Measurements from ENCODE around the gene TMEM108.

Gene TMEM108

GRCh38 chr3:133159498-133160475 is 121.6 kb downstream of the TMEM108 start:
- no peak for FAIRE-seq
- no peak for DNase-seq (ENCODE audit: insufficient read length, low spot score)

GRCh38 chr3:133161656-133162055 is 123.5 kb downstream of the TMEM108 start:
- no peak for DNase-seq (ENCODE audit: insufficient read length, low spot score)
- FAIRE-seq: no peak

GRCh38 chr3:133162265-133162664 is 124.1 kb downstream of the TMEM108 start:
- FAIRE-seq (no peak), DNase-seq (ENCODE audit: insufficient read length, low spot score) (no peak)

GRCh38 chr3:133162670-133163305 is 124.6 kb downstream of the TMEM108 start:
- FAIRE-seq (no peak), DNase-seq (ENCODE audit: insufficient read length, low spot score) (no peak)

- no peak for FAIRE-seq
- DNase-seq (ENCODE audit: insufficient read length, low spot score): no peak
These were observed 129.3 kb downstream of the TMEM108 start for GRCh38 chr3:133167340-133168024.

- FAIRE-seq (no peak), DNase-seq (ENCODE audit: insufficient read length, low spot score) (no peak)
These were observed 129.8 kb downstream of the TMEM108 start for GRCh38 chr3:133168025-133168401.

GRCh38 chr3:133169331-133170068 is 131.3 kb downstream of the TMEM108 start:
- no peak for DNase-seq (ENCODE audit: insufficient read length, low spot score)
- no peak for FAIRE-seq

- DNase-seq (ENCODE audit: insufficient read length, low spot score) (no peak), FAIRE-seq (no peak)
These were observed 133.6 kb downstream of the TMEM108 start for GRCh38 chr3:133171831-133172230.

- FAIRE-seq: no peak
- DNase-seq (ENCODE audit: insufficient read length, low spot score): no peak
These were observed 143.4 kb downstream of the TMEM108 start for GRCh38 chr3:133181392-133182150.

GRCh38 chr3:133187870-133188379 is 149.7 kb downstream of the TMEM108 start:
- DNase-seq (ENCODE audit: insufficient read length, low spot score) (no peak), FAIRE-seq (no peak)

GRCh38 chr3:133188996-133189395 is 150.8 kb downstream of the TMEM108 start:
- FAIRE-seq (no peak), DNase-seq (ENCODE audit: insufficient read length, low spot score) (no peak)

GRCh38 chr3:133189893-133190292 is 151.7 kb downstream of the TMEM108 start:
- no peak for FAIRE-seq
- DNase-seq (ENCODE audit: insufficient read length, low spot score): no peak

GRCh38 chr3:133191818-133192217 is 153.6 kb downstream of the TMEM108 start:
- FAIRE-seq (no peak), DNase-seq (ENCODE audit: insufficient read length, low spot score) (no peak)

GRCh38 chr3:133192363-133192945 is 154.3 kb downstream of the TMEM108 start:
- no peak for DNase-seq (ENCODE audit: insufficient read length, low spot score)
- no peak for FAIRE-seq

GRCh38 chr3:133192967-133193366 is 154.8 kb downstream of the TMEM108 start:
- FAIRE-seq: no peak

GRCh38 chr3:133196527-133196926 is 158.3 kb downstream of the TMEM108 start:
- FAIRE-seq (no peak), DNase-seq (ENCODE audit: insufficient read length, low spot score) (no peak)

More at GRCh38 chr3:133192967-133193366, 154.8 kb downstream of the TMEM108 start:
- no peak for DNase-seq (ENCODE audit: insufficient read length, low spot score)

- DNase-seq (ENCODE audit: insufficient read length, low spot score) (no peak), FAIRE-seq (no peak)
These were observed 159.4 kb downstream of the TMEM108 start for GRCh38 chr3:133197619-133198018.

GRCh38 chr3:133206921-133207320 is 168.7 kb downstream of the TMEM108 start:
- DNase-seq (ENCODE audit: insufficient read length, low spot score) (no peak), FAIRE-seq (no peak)

- no peak for DNase-seq (ENCODE audit: insufficient read length, low spot score)
- FAIRE-seq: no peak
These were observed 170.0 kb downstream of the TMEM108 start for GRCh38 chr3:133208184-133208583.

Data from HTR-8/SVneo (cell line).